DND-41 (cell line): ENCODE data around the gene ZBTB18.

ENCODE experiments used
- ATAC-seq: fragments of 200-7000 bp; cut with Tn5 transposase; 3 replicates; pipeline ENCODE4 v1.9.1; 2021; ENCODE audit warnings: low read depth; ENCODE audit not compliant: insufficient read depth
- DNase-seq: peaks from one replicate; pipeline ENCODE4 v3.0.0-alpha.2; 2020
- H2AFZ ChIP-seq: 2 replicates; pipeline ENCODE4 v1.6.0; 2012; ENCODE audit warnings: low read depth, low read length
- H3K27ac ChIP-seq: 2 replicates; pipeline ENCODE4 v1.5.1; 2012; ENCODE audit warnings: low read length, inconsistent platforms
- H3K27me3 ChIP-seq: fragments of 200-600 bp; sonication (generic); 2 replicates; pipeline ENCODE4 v1.6.0; 2012; ENCODE audit warnings: low read length, mild to moderate bottlenecking, inconsistent platforms; ENCODE audit not compliant: insufficient read depth, poor library complexity
- H3K36me3 ChIP-seq: 2 replicates; pipeline ENCODE4 v1.5.1; 2012; ENCODE audit warnings: low read length, inconsistent platforms; ENCODE audit not compliant: insufficient read depth
- H3K4me1 ChIP-seq: 2 replicates; pipeline ENCODE4 v1.5.1; 2012; ENCODE audit warnings: mild to moderate bottlenecking, low read length; ENCODE audit not compliant: insufficient read depth
- H3K4me2 ChIP-seq: 2 replicates; pipeline ENCODE4 v1.6.0; 2012; ENCODE audit warnings: mild to moderate bottlenecking, moderate library complexity, low read length, inconsistent platforms; ENCODE audit not compliant: insufficient read depth
- H3K4me3 ChIP-seq, 2 experiments: fragments of 200-600 bp in 1 of 2; shearing (Covaris generic) in 1 of 2; 2 replicates each; pipeline ENCODE4 v1.5.1; 2012 to 2016; ENCODE audit warnings: inconsistent platforms in 2 of 2, low read length in 2 of 2, mild to moderate bottlenecking in 2 of 2, low read depth in 1 of 2, moderate library complexity in 1 of 2
- H3K79me2 ChIP-seq: 2 replicates; pipeline ENCODE4 v1.6.0; 2012; ENCODE audit warnings: low read length, inconsistent platforms; ENCODE audit not compliant: insufficient read depth
- H3K9ac ChIP-seq: 2 replicates; pipeline ENCODE4 v1.6.0; 2012; ENCODE audit warnings: low read depth, mild to moderate bottlenecking, inconsistent platforms, low read length, moderate library complexity
- H3K9me3 ChIP-seq: 2 replicates; pipeline ENCODE4 v1.5.1; 2012; ENCODE audit warnings: low read length, moderate library complexity, mild to moderate bottlenecking, inconsistent platforms; ENCODE audit not compliant: insufficient read depth, severe bottlenecking
- H4K20me1 ChIP-seq: 2 replicates; pipeline ENCODE4 v1.6.0; 2012; ENCODE audit warnings: low read length; ENCODE audit not compliant: insufficient read depth
- EZH2 ChIP-seq: IDR thresholded peaks from 3 replicates; pipeline ENCODE4 v1.6.1; 2012; ENCODE audit warnings: borderline replicate concordance, low read depth, mild to moderate bottlenecking, moderate library complexity, low read length, inconsistent platforms; ENCODE audit not compliant: severe bottlenecking
- TF ChIP-seq, protein P1 (sequence below): IDR thresholded peaks from 2 replicates; pipeline ENCODE4 v1.5.1; 2012; ENCODE audit warnings: borderline replicate concordance, low read length, moderate library complexity, mild to moderate bottlenecking; ENCODE audit not compliant: poor library complexity, severe bottlenecking; ENCODE audit errors: extremely low read depth

ZBTB18 gene

GRCh38 chr1:244019982-244020485, 31.0 kb upstream of the ZBTB18 start:
- Histone ChIP-seq H2AFZ (no peak overlapping the region), H3K4me3 (no peak overlapping the region), H3K27ac (no peak overlapping the region), H3K36me3 (no peaks in the 10 kb centered on the region), H3K4me1 (no peaks in the 10 kb centered on the region), H3K9me3 (no peaks in the 10 kb centered on the region), H3K4me2 (no peak overlapping the region), H4K20me1 (no peaks in the 10 kb centered on the region), H3K79me2 (no peaks in the 10 kb centered on the region), H3K27me3 (no peaks in the 10 kb centered on the region), H3K9ac (no peak overlapping the region)
- ATAC-seq (no peak), DNase-seq (no peak)
- TF ChIP-seq, protein P1, sequence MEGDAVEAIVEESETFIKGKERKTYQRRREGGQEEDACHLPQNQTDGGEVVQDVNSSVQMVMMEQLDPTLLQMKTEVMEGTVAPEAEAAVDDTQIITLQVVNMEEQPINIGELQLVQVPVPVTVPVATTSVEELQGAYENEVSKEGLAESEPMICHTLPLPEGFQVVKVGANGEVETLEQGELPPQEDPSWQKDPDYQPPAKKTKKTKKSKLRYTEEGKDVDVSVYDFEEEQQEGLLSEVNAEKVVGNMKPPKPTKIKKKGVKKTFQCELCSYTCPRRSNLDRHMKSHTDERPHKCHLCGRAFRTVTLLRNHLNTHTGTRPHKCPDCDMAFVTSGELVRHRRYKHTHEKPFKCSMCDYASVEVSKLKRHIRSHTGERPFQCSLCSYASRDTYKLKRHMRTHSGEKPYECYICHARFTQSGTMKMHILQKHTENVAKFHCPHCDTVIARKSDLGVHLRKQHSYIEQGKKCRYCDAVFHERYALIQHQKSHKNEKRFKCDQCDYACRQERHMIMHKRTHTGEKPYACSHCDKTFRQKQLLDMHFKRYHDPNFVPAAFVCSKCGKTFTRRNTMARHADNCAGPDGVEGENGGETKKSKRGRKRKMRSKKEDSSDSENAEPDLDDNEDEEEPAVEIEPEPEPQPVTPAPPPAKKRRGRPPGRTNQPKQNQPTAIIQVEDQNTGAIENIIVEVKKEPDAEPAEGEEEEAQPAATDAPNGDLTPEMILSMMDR = no peak
- TF ChIP-seq EZH2 = no peak

- Histone ChIP-seq H3K27ac (no peak overlapping the region), H2AFZ (no peak overlapping the region), H3K36me3 (no peaks in the 10 kb centered on the region), H3K79me2 (no peaks in the 10 kb centered on the region), H3K9ac (no peak overlapping the region), H3K27me3 (no peaks in the 10 kb centered on the region), H4K20me1 (no peaks in the 10 kb centered on the region), H3K4me2 (no peak overlapping the region), H3K9me3 (no peaks in the 10 kb centered on the region), H3K4me3 (no peak overlapping the region), H3K4me1 (no peaks in the 10 kb centered on the region)
- ATAC-seq (no peak), DNase-seq (no peak)
- no peak for TF ChIP-seq EZH2
These were observed 29.7 kb upstream of the ZBTB18 start for GRCh38 chr1:244021427-244021826.

DNA sequence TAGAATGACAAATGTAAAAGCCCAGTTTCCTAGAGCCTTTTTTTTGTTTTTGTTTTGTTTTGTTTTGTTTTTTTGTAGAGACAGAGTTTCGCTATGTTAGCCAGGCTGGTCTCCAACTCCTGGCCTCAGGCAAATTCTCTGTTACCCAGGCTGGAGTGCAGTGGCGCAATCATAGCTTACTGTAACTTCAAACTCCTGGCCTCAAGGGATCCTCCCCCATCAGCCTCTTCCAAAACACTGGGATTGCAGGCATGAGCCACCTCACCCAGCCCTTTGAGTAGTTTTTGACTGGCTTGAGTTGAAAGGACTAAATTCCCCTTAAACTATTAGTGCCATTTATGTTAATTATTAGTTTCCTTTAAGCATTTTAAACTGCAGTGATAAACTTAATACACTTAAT, 28.8 kb upstream of the ZBTB18 start:
- no peaks in the 10 kb centered on the region for H3K79me2 ChIP-seq
- no peak for ATAC-seq
- no peak for TF ChIP-seq EZH2
- TF ChIP-seq, protein P1 = no peak
- no peak overlapping the region for H3K4me2 ChIP-seq
- H3K4me3 ChIP-seq = no peak overlapping the region
- no peaks in the 10 kb centered on the region for H3K27me3 ChIP-seq
- no peak overlapping the region for H3K27ac ChIP-seq
- H3K9ac ChIP-seq = no peak overlapping the region
- H3K9me3 ChIP-seq = no peaks in the 10 kb centered on the region
- no peaks in the 10 kb centered on the region for H4K20me1 ChIP-seq
- no peak overlapping the region for H2AFZ ChIP-seq
- H3K36me3 ChIP-seq = no peaks in the 10 kb centered on the region
- DNase-seq = no peak
- no peaks in the 10 kb centered on the region for H3K4me1 ChIP-seq

DNA sequence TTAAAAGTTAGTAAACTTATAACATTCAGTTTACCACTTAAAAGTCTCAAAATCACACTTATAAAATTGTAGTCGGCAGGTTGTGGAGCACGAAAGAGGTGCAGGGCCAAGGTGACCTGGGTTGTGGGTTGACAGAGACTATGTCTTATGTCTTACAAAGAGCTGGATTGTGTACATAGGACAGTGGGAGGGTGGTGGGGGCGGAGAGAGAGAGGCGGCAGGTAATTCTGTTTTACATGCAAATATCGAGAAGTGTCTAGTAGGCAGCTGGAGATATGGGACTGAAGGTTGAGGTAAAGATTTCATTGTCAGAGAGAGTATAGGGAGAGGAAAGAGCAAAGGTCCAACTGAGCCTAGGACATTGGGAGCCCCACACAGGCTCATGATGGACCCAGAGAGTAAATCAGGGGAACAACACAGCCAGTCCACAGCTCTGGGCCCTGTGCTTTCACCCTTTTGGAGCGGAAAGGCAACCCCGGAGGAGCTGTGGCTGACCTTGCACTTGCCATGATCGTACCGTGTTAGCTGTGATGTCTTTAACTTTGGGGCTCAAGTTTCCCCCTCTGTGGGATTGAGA, 28.1 kb upstream of the ZBTB18 start:
- Histone ChIP-seq H3K27ac (no peak overlapping the region), H3K4me2 (no peak overlapping the region), H3K79me2 (no peaks in the 10 kb centered on the region), H3K36me3 (no peaks in the 10 kb centered on the region), H4K20me1 (no peaks in the 10 kb centered on the region), H2AFZ (no peak overlapping the region), H3K4me3 (no peak overlapping the region), H3K4me1 (no peaks in the 10 kb centered on the region), H3K9me3 (no peaks in the 10 kb centered on the region), H3K9ac (no peak overlapping the region), H3K27me3 (no peaks in the 10 kb centered on the region)
- no peak for TF ChIP-seq EZH2
- TF ChIP-seq, protein P1 = no peak
- ATAC-seq (no peak), DNase-seq (no peak)
